Keratinocyte (primary cell): ENCODE results near the gene ABCC4. TPM values are rescaled to one million over a fixed set of nuclear protein-coding genes. Genes with fewer than 3 reads are reported as not detected.

Experiments
- DNase-seq: peaks from one replicate; pipeline ENCODE4 v3.0.0-alpha.2; 2011; ENCODE audit warnings: low read depth, missing footprints, low spot score
- FAIRE-seq: peaks from 2 replicates; lab custom pipeline; 2011; peaks lifted over from hg19 to GRCh38; lab: Jason Lieb, UNC
- H2AFZ ChIP-seq: 2 replicates; pipeline ENCODE4 v1.6.0; 2012; ENCODE audit warnings: low read length, control low read depth, inconsistent platforms; ENCODE audit not compliant: control insufficient read depth
- H3K27ac ChIP-seq: 2 replicates; pipeline ENCODE4 v1.5.1; 2011; ENCODE audit warnings: low read length; ENCODE audit not compliant: control insufficient read depth, insufficient read depth
- H3K27me3 ChIP-seq: 3 replicates; pipeline ENCODE4 v1.6.0; 2011; ENCODE audit warnings: low read length; ENCODE audit not compliant: control insufficient read depth, insufficient read depth; ENCODE audit errors: extremely low read depth
- H3K36me3 ChIP-seq, 2 experiments: 2 replicates in 1 of 2; 3 replicates in 1 of 2; pipeline ENCODE4 v1.5.1; 2011; ENCODE audit warnings: low read length in 2 of 2, mild to moderate bottlenecking in 1 of 2; ENCODE audit not compliant: control insufficient read depth in 2 of 2, insufficient read depth in 2 of 2; ENCODE audit errors: extremely low read depth in 1 of 2
- H3K4me1 ChIP-seq: 3 replicates; pipeline ENCODE4 v1.5.1; 2011; ENCODE audit warnings: low read length; ENCODE audit not compliant: control insufficient read depth, insufficient read depth; ENCODE audit errors: extremely low read depth
- H3K4me2 ChIP-seq: 3 replicates; pipeline ENCODE4 v1.6.0; 2011; ENCODE audit warnings: low read depth, low read length; ENCODE audit not compliant: control insufficient read depth, insufficient read depth; ENCODE audit errors: extremely low read depth
- H3K4me3 ChIP-seq, 3 experiments: fragments of 200-600 bp in 1 of 3; sonication (generic) in 1 of 3; 2 replicates in 2 of 3; 3 replicates in 1 of 3; pipeline ENCODE4 v1.5.1; 2011 to 2016; ENCODE audit warnings: low read length in 3 of 3, mild to moderate bottlenecking in 3 of 3, control low read depth in 2 of 3, inconsistent platforms in 1 of 3, low read depth in 1 of 3, mixed read lengths in 1 of 3, mixed run types in 1 of 3, moderate library complexity in 1 of 3; ENCODE audit not compliant: control insufficient read depth in 2 of 3, insufficient read depth in 2 of 3; ENCODE audit errors: extremely low read depth in 1 of 3
- H3K79me2 ChIP-seq: 2 replicates; pipeline ENCODE4 v1.6.0; 2012; ENCODE audit warnings: low read length; ENCODE audit not compliant: control insufficient read depth, insufficient read depth
- H3K9ac ChIP-seq: 3 replicates; pipeline ENCODE4 v1.6.0; 2011; ENCODE audit warnings: low read length; ENCODE audit not compliant: control insufficient read depth, insufficient read depth; ENCODE audit errors: extremely low read depth
- H3K9me1 ChIP-seq: 3 replicates; pipeline ENCODE4 v1.6.0; 2011; ENCODE audit warnings: low read length; ENCODE audit not compliant: control insufficient read depth, insufficient read depth; ENCODE audit errors: extremely low read depth
- H3K9me3 ChIP-seq: 2 replicates; pipeline ENCODE4 v1.5.1; 2012; ENCODE audit warnings: low read depth, low read length; ENCODE audit not compliant: control insufficient read depth
- H4K20me1 ChIP-seq: 3 replicates; pipeline ENCODE4 v1.6.0; 2011; ENCODE audit warnings: low read length; ENCODE audit not compliant: control insufficient read depth, insufficient read depth; ENCODE audit errors: extremely low read depth
- EZH2 ChIP-seq: IDR thresholded peaks from one replicate; pipeline ENCODE4 v1.6.1; 2012; ENCODE audit warnings: inconsistent platforms, mild to moderate bottlenecking, low read length, moderate library complexity
- dilution Hi-C: fragments of 300-500 bp; cut with MboI; formaldehyde crosslinking; loops from one replicate; pipeline ENCODE4 v1.7.0; 2020; ENCODE audit warnings: low sequenced_read_pairs; ENCODE audit not compliant: extremely low pct_ligation_motif_present
- polyA plus RNA-seq, 5 experiments: library from polyadenylated mRNA; depleted of rRNA in 3 of 5; stranded (reverse) in 3 of 5; stranded (forward) in 1 of 5; unstranded in 1 of 5; fragments of >200 nt; gene quantifications; 1 replicate in 1 of 5; 2 replicates in 3 of 5; 3 replicates in 1 of 5; pipeline versions ENCODE4 v1.2.1 to v1.2.3, GENCODE V29; 2011 to 2012; ENCODE audit warnings: missing spikeins in 2 of 5, low read depth in 1 of 5, low replicate concordance in 1 of 5
- TF ChIP-seq, protein P1 (sequence below), 3 experiments: IDR thresholded peaks in 1 of 3; conservative IDR thresholded peaks in 1 of 3; optimal IDR thresholded peaks in 1 of 3; 2 replicates in 2 of 3; 3 replicates in 1 of 3; pipeline versions ENCODE3 to v1.5.1; 2011; ENCODE audit warnings: low read length in 3 of 3, mild to moderate bottlenecking in 3 of 3, moderate library complexity in 2 of 3, control low read depth in 1 of 3, inconsistent platforms in 1 of 3; ENCODE audit not compliant: insufficient read depth in 2 of 3; ENCODE audit errors: extremely low read depth in 1 of 3

The ABCC4 gene
- polyA plus RNA-seq, 1 donor (not counting 4 experiments of a cell fraction or from before 2014, with no cell fraction given) = 13.8 TPM

DNA sequence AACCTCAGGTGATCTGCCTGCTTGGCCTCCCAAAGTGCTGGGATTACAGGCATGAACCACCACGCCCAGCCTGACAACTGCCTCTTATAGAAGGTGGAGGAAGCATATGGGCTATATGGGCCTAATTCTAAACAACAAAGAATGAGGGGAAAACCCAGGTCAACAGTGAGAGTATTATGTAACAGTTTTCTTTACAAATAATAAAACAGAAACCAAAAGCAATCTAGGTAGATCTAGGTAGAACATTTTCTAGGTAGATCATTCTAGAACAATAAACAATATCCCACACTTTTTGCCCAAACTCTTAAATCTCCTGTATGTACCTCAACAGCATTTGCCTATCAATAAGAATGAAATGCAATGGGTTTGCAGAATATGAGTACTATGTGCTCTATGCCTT is 267.4 kb downstream of the ABCC4 start:
- Histone ChIP-seq H3K9ac (no peak overlapping the region), H3K27me3 (no peaks in the 10 kb centered on the region), H3K9me3 (no peaks in the 10 kb centered on the region), H4K20me1 (no peaks in the 10 kb centered on the region), H3K4me2 (no peak overlapping the region), H3K27ac (no peak overlapping the region), H3K4me3 (no peak overlapping the region), H3K4me1 (no peaks in the 10 kb centered on the region), H3K9me1 (no peaks in the 10 kb centered on the region), H3K79me2 (no peaks in the 10 kb centered on the region), H3K36me3 (peaks cover 0 to 2% of the 10 kb centered on the region in 2 experiments), H2AFZ (no peak overlapping the region)
- dilution Hi-C loops = no loop called here
- FAIRE-seq (no peak), DNase-seq (no peak)
- TF ChIP-seq, protein P1, sequence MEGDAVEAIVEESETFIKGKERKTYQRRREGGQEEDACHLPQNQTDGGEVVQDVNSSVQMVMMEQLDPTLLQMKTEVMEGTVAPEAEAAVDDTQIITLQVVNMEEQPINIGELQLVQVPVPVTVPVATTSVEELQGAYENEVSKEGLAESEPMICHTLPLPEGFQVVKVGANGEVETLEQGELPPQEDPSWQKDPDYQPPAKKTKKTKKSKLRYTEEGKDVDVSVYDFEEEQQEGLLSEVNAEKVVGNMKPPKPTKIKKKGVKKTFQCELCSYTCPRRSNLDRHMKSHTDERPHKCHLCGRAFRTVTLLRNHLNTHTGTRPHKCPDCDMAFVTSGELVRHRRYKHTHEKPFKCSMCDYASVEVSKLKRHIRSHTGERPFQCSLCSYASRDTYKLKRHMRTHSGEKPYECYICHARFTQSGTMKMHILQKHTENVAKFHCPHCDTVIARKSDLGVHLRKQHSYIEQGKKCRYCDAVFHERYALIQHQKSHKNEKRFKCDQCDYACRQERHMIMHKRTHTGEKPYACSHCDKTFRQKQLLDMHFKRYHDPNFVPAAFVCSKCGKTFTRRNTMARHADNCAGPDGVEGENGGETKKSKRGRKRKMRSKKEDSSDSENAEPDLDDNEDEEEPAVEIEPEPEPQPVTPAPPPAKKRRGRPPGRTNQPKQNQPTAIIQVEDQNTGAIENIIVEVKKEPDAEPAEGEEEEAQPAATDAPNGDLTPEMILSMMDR (optimal IDR thresholded peaks at IDR 0.05 in 1 of 3, IDR thresholded peaks at IDR 0.05 in 1 of 3, conservative IDR thresholded peaks at IDR 0.05 in 1 of 3; ENCODE audit: extremely low read depth in 1 of 3, insufficient read depth in 2 of 3, low read length in 3 of 3) = no peak
- no peak for TF ChIP-seq EZH2

DNA sequence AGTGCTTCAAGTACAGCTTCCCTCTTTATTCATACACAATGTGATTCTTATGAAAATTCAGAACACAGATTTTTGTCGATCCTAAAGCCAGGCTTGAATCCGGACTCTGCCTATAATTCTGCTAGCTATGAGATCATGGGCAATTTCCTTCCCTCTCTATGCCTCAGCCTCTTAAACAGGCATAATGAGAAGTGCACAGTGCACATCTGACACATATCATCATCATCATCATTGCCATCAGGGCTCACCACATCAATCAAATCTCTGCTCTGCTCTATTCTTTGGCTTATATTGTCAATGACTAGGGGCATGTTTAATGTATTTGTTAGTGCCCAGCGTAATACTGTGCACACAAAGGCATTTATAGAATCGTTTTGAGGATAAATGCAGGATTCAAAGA is 269.1 kb downstream of the ABCC4 start:
- Histone ChIP-seq H3K36me3 (no peaks in the 10 kb centered on the region), H3K27me3 (no peaks in the 10 kb centered on the region), H3K9me3 (no peaks in the 10 kb centered on the region), H3K27ac (no peak overlapping the region), H3K4me1 (no peaks in the 10 kb centered on the region), H3K4me3 (no peak overlapping the region), H2AFZ (no peak overlapping the region), H3K9ac (no peak overlapping the region), H3K9me1 (no peaks in the 10 kb centered on the region), H3K4me2 (no peak overlapping the region), H4K20me1 (no peaks in the 10 kb centered on the region), H3K79me2 (no peaks in the 10 kb centered on the region)
- no peak for DNase-seq
- FAIRE-seq = no peak
- dilution Hi-C loops = no loop called here
- TF ChIP-seq, protein P1 (optimal IDR thresholded peaks at IDR 0.05 in 1 of 3, IDR thresholded peaks at IDR 0.05 in 1 of 3, conservative IDR thresholded peaks at IDR 0.05 in 1 of 3; ENCODE audit: extremely low read depth in 1 of 3, insufficient read depth in 2 of 3, low read length in 3 of 3) = no peak
- TF ChIP-seq EZH2 = no peak
